HCT116 (cell line): ENCODE data around the gene CHD1. TPM values are rescaled to one million over a fixed set of nuclear protein-coding genes. Genes with fewer than 3 reads are reported as not detected.

ENCODE experiments used
- ATAC-seq: fragments of 200-7000 bp; cut with Tn5 transposase; 2 replicates; pipeline ENCODE4 v1.9.1; 2020; ENCODE audit warnings: mild to moderate bottlenecking, moderate library complexity
- BruUV-seq: library from RNA; stranded (reverse); fragments of 400-500 nt; replicated peaks from 2 replicates; lab custom pipeline; 2021; lab: Mats Ljungman, UMichigan
- CTCF ChIA-PET: fragments of 300-600 bp; sonication (Branson Sonifier 250); formaldehyde crosslinking; loops from one replicate; lab custom pipeline; 2021; ENCODE audit warnings: antibody characterized with exemption; lab: Charles Lee
- POLR2A ChIA-PET: fragments of 300-600, 350-600 bp; sonication (Branson Sonifier 250); formaldehyde crosslinking; loops from one replicate; lab custom pipeline; 2021; ENCODE audit warnings: antibody characterized with exemption; lab: Charles Lee
- RAD21 ChIA-PET, 2 experiments: fragments of 300-600 bp; sonication (Branson Sonifier 250); formaldehyde crosslinking; loops; one replicate each; lab custom pipeline; 2023; ENCODE audit warnings: low total read pairs in 2 of 2; ENCODE audit not compliant: uncharacterized antibody in 2 of 2, unreplicated experiment in 2 of 2, low non-redundant PET in 1 of 2; lab: Charles Lee
- DNase-seq: peaks from one replicate; pipeline ENCODE4 v3.0.0-alpha.2; 2010; ENCODE audit warnings: low read depth, low spot score
- H2AFZ ChIP-seq: fragments of 200-600 bp; shearing (Covaris generic), sonication (generic); 2 replicates; pipeline ENCODE4 v1.6.1; 2017; ENCODE audit warnings: low read depth, mixed run types, mixed read lengths, antibody characterized with exemption, low read length; ENCODE audit not compliant: poor library complexity, severe bottlenecking
- H3K27ac ChIP-seq: 2 replicates; pipeline ENCODE4 v1.5.1; 2012; ENCODE audit warnings: low read depth, low read length
- H3K27me3 ChIP-seq: fragments of 200-600 bp; sonication (generic); 2 replicates; pipeline ENCODE4 v1.6.1; 2016; ENCODE audit warnings: mixed run types, low read length, mixed read lengths; ENCODE audit not compliant: insufficient read depth
- H3K36me3 ChIP-seq, 2 experiments: fragments of 200-500 bp in 1 of 2; fragments of 200-600 bp in 1 of 2; sonication (Bioruptor generic) in 1 of 2; sonication (generic) in 1 of 2; 2 replicates each; pipeline versions ENCODE4 v1.5.1 to v1.6.1; 2014 to 2016; ENCODE audit warnings: low read length in 2 of 2, inconsistent platforms in 1 of 2, mixed read lengths in 1 of 2, mixed run types in 1 of 2; ENCODE audit not compliant: insufficient read depth in 2 of 2, control insufficient read depth in 1 of 2
- H3K4me1 ChIP-seq, 2 experiments: fragments of 200-600 bp in 1 of 2; sonication (generic) in 1 of 2; 2 replicates each; pipeline versions ENCODE4 v1.5.1 to v1.6.1; 2012 to 2017; ENCODE audit warnings: low read length in 2 of 2, inconsistent platforms in 1 of 2, mild to moderate bottlenecking in 1 of 2, mixed read lengths in 1 of 2, mixed run types in 1 of 2, moderate library complexity in 1 of 2; ENCODE audit not compliant: insufficient read depth in 2 of 2, control insufficient read depth in 1 of 2
- H3K4me2 ChIP-seq: fragments of 200-600 bp; sonication (generic); 2 replicates; pipeline ENCODE4 v1.6.1; 2017; ENCODE audit warnings: mixed run types, low read length, mixed read lengths
- H3K4me3 ChIP-seq, 2 experiments: fragments of 200-600 bp in 1 of 2; sonication (generic) in 1 of 2; replicated peaks in 1 of 2; 2 replicates each; pipeline ENCODE4 v1.5.1; 2011 to 2016; ENCODE audit warnings: low read length in 2 of 2, control low read depth in 1 of 2, low read depth in 1 of 2, mild to moderate bottlenecking in 1 of 2, mixed read lengths in 1 of 2, mixed run types in 1 of 2
- H3K79me2 ChIP-seq: fragments of 200-600 bp; sonication (generic); 2 replicates; pipeline ENCODE4 v1.6.1; 2017; ENCODE audit warnings: mild to moderate bottlenecking, mixed run types, low read length, moderate library complexity, mixed read lengths; ENCODE audit not compliant: insufficient read depth
- H3K9ac ChIP-seq: fragments of 200-600 bp; sonication (generic); 2 replicates; pipeline ENCODE4 v1.6.1; 2016; ENCODE audit warnings: low read length, mixed read lengths
- H3K9me2 ChIP-seq: fragments of 200-600 bp; sonication (generic), shearing (Covaris generic); 2 replicates; pipeline ENCODE4 v1.6.1; 2017; ENCODE audit warnings: mixed run types, mild to moderate bottlenecking, moderate library complexity; ENCODE audit not compliant: insufficient read depth
- H3K9me3 ChIP-seq, 2 experiments: fragments of 200-500 bp in 1 of 2; fragments of 200-600 bp in 1 of 2; sonication (Bioruptor generic) in 1 of 2; sonication (generic) in 1 of 2; 2 replicates each; pipeline ENCODE4 v1.6.1; 2014 to 2017; ENCODE audit warnings: low read length in 2 of 2, mixed read lengths in 2 of 2, inconsistent platforms in 1 of 2, low read depth in 1 of 2, mild to moderate bottlenecking in 1 of 2, mixed run types in 1 of 2, moderate library complexity in 1 of 2; ENCODE audit not compliant: control insufficient read depth in 1 of 2, insufficient read depth in 1 of 2
- H4K20me1 ChIP-seq: fragments of 200-600 bp; sonication (generic), shearing (Covaris generic); 2 replicates; pipeline ENCODE4 v1.6.1; 2017; ENCODE audit warnings: mixed run types, mild to moderate bottlenecking, moderate library complexity; ENCODE audit not compliant: insufficient read depth
- CBX3 ChIP-seq: IDR thresholded peaks from 2 replicates; pipeline ENCODE4 v1.6.1; 2012; ENCODE audit warnings: low read depth
- CEBPB ChIP-seq: IDR thresholded peaks from 2 replicates; pipeline ENCODE4 v1.6.1; 2012; ENCODE audit warnings: low read depth
- EGR1 ChIP-seq: IDR thresholded peaks from 2 replicates; pipeline ENCODE4 v1.6.1; 2012; ENCODE audit warnings: low read depth
- ELF1 ChIP-seq: IDR thresholded peaks from 2 replicates; pipeline ENCODE4 v1.6.1; 2012; ENCODE audit warnings: low read depth, borderline replicate concordance
- EZH2 ChIP-seq: fragments of 200-600 bp; sonication (generic); IDR thresholded peaks from 2 replicates; pipeline ENCODE4 v1.6.1; 2017; ENCODE audit warnings: antibody characterized with exemption, mixed run types
- EZH2phosphoT487 ChIP-seq: fragments of 200-600 bp; IDR thresholded peaks from 2 replicates; pipeline ENCODE4 v1.6.1; 2018; ENCODE audit warnings: antibody characterized with exemption, borderline replicate concordance
- FOSL1 ChIP-seq: IDR thresholded peaks from 2 replicates; pipeline ENCODE4 v1.6.1; 2012; ENCODE audit warnings: low read depth
- JUND ChIP-seq: IDR thresholded peaks from 2 replicates; pipeline ENCODE4 v1.6.1; 2012
- MAX ChIP-seq: IDR thresholded peaks from 2 replicates; pipeline ENCODE4 v1.6.1; 2012
- POLR2A ChIP-seq: IDR thresholded peaks from 2 replicates; pipeline ENCODE4 v1.7.0; 2011; ENCODE audit warnings: borderline replicate concordance; ENCODE audit not compliant: insufficient read depth, insufficient read length; ENCODE audit errors: extremely low read depth
- POLR2AphosphoS5 ChIP-seq: IDR thresholded peaks from 2 replicates; pipeline ENCODE4 v1.6.1; 2011; ENCODE audit warnings: mild to moderate bottlenecking, low read depth, low read length, moderate library complexity
- RAD21 ChIP-seq: IDR thresholded peaks from 2 replicates; pipeline ENCODE4 v1.6.1; 2012; ENCODE audit warnings: low read depth, mild to moderate bottlenecking
- REST ChIP-seq: IDR thresholded peaks from 2 replicates; pipeline ENCODE4 v1.6.1; 2012; ENCODE audit warnings: low read depth
- SP1 ChIP-seq: IDR thresholded peaks from 2 replicates; pipeline ENCODE4 v1.6.1; 2012; ENCODE audit warnings: low read depth
- YY1 ChIP-seq: IDR thresholded peaks from 2 replicates; pipeline ENCODE4 v1.6.1; 2011; ENCODE audit warnings: low read length, low read depth, moderate library complexity, mild to moderate bottlenecking; ENCODE audit not compliant: insufficient replicate concordance; ENCODE audit errors: extremely low read depth
- ZBTB33 ChIP-seq: IDR thresholded peaks from 2 replicates; pipeline ENCODE4 v1.6.1; 2011; ENCODE audit warnings: mild to moderate bottlenecking, low read length, moderate library complexity; ENCODE audit not compliant: insufficient replicate concordance; ENCODE audit errors: extremely low read depth
- ZNF274 ChIP-seq: fragments of 200-500 bp; sonication (Bioruptor generic); IDR thresholded peaks from 2 replicates; pipeline ENCODE4 v1.6.1; 2014; ENCODE audit warnings: mild to moderate bottlenecking, low read depth, low read length, inconsistent platforms
- intact Hi-C: fragments of 100-400 bp; cut with micrococcal nuclease; formaldehyde crosslinking; loops from 2 replicates; pipeline ENCODE4 v1.10.0; 2022
- total RNA-seq: library from RNA; stranded (reverse); gene quantifications from one replicate; pipeline ENCODE4 v1.2.1, GENCODE V29; 2021; ENCODE audit not compliant: unreplicated experiment

The CHD1 gene
- total RNA-seq, 1 experiment from 2014 or later = 43.9 TPM

GRCh38 chr5:98813755-98814154 lies 115.1 kb downstream of the CHD1 start (continued):
- TF ChIP-seq REST = no peak
- TF ChIP-seq ELF1 = no peak
- no peak for TF ChIP-seq RAD21
- TF ChIP-seq CEBPB = no peak
- no peak for TF ChIP-seq EGR1
- TF ChIP-seq EZH2phosphoT487 = no peak

- Histone ChIP-seq H3K27ac (no peak overlapping the region), H3K36me3 (no peaks in the 10 kb centered on the region), H2AFZ (no peak overlapping the region), H3K4me1 (no peaks in the 10 kb centered on the region), H3K4me3 (no peak overlapping the region), H3K27me3 (no peaks in the 10 kb centered on the region), H3K79me2 (no peaks in the 10 kb centered on the region), H3K9me3 (peaks cover 3 to 9% of the 10 kb centered on the region in 2 experiments; a peak in 2 of 4 replicates), H3K4me2 (no peak overlapping the region), H4K20me1 (no peaks in the 10 kb centered on the region), H3K9ac (no peak overlapping the region), H3K9me2 (no peaks in the 10 kb centered on the region)
- ChIA-PET POLR2A (no interaction called here), RAD21 (no interaction called here), CTCF (no interaction called here)
- BruUV-seq = no TSS peak
- no peak for TF ChIP-seq JUND
- TF ChIP-seq EZH2 = no peak
- TF ChIP-seq YY1 = no peak
- no peak for TF ChIP-seq POLR2AphosphoS5
- TF ChIP-seq FOSL1 = no peak
- TF ChIP-seq ZNF274 = no peak
- TF ChIP-seq ELF1 = no peak
- no peak for TF ChIP-seq EZH2phosphoT487
- no peak for TF ChIP-seq ZBTB33
- TF ChIP-seq REST = no peak
- TF ChIP-seq MAX = no peak
- no peak for TF ChIP-seq RAD21
- no peak for TF ChIP-seq POLR2A
- no peak for TF ChIP-seq CBX3
- no peak for TF ChIP-seq SP1
- intact Hi-C loops = no loop called here
- ATAC-seq (no peak), DNase-seq (no peak)
Measured at GRCh38 chr5:98810206-98810605, 118.6 kb downstream of the CHD1 start.
